Measurements from ENCODE around the gene RGS6. TPM values are rescaled to one million over a fixed set of nuclear protein-coding genes. Genes with fewer than 3 reads are reported as not detected.

The RGS6 gene
- total RNA-seq, 1 experiment from 2014 or later: not detected

GRCh38 chr14:71947947-71948500 is 15.8 kb downstream of the RGS6 start:
- Histone ChIP-seq H2AFZ (ENCODE audit: low read length) (no peak overlapping the region), H3K9me3 (ENCODE audit: low read length) (no peaks in the 10 kb centered on the region), H3K9me2 (replicated peaks; ENCODE audit: low read length) (0 out of 2 replicates have a peak, but pooled peaks cover 4% of the 10 kb centered on the region), H3K27ac (ENCODE audit: low read length) (no peak overlapping the region), H3K36me3 (ENCODE audit: low read depth, low read length) (no peaks in the 10 kb centered on the region), H3K4me3 (ENCODE audit: low read length) (no peak overlapping the region), H3K9ac (ENCODE audit: low read length) (no peak overlapping the region), H3K79me2 (ENCODE audit: low read length) (no peaks in the 10 kb centered on the region), H3K4me2 (ENCODE audit: low read length) (no peak overlapping the region), H3K4me1 (ENCODE audit: insufficient read depth, low read length) (no peaks in the 10 kb centered on the region), H3K27me3 (ENCODE audit: low read length) (peaks cover 35% of the 10 kb centered on the region), H4K20me1 (ENCODE audit: low read length) (no peaks in the 10 kb centered on the region), H3F3A (ENCODE audit: low read length, unreplicated experiment) (no peaks in the 10 kb centered on the region)
- POLR2A ChIA-PET (ENCODE audit: unreplicated experiment): no interaction called here
- no TSS peak for BruUV-seq (replicated peaks)
- TF ChIP-seq EZH2phosphoT487 (IDR thresholded peaks at IDR 0.05; ENCODE audit: borderline replicate concordance, low read length) (no peak), EZH2 (IDR thresholded peaks at IDR 0.05; ENCODE audit: low read length, unreplicated experiment) (no peak), CTCF (conservative IDR thresholded peaks at IDR 0.05; ENCODE audit: low read depth, low read length) (no peak)
- intact Hi-C loops (cut with micrococcal nuclease): no loop called here
- CTCF ChIA-PET: no interaction called here
- no peak for DNase-seq
- no peak for ATAC-seq

GRCh38 chr14:71952381-71953363 is 20.4 kb downstream of the RGS6 start:
- DNase-seq: peak; percentile 8
- no peak for TF ChIP-seq EZH2phosphoT487 (IDR thresholded peaks at IDR 0.05; ENCODE audit: borderline replicate concordance, low read length)
- no peak for TF ChIP-seq EZH2 (IDR thresholded peaks at IDR 0.05; ENCODE audit: low read length, unreplicated experiment)
- TF ChIP-seq CTCF (conservative IDR thresholded peaks at IDR 0.05; ENCODE audit: low read depth, low read length): no peak
- no peaks in the 10 kb centered on the region for H3K36me3 ChIP-seq (ENCODE audit: low read depth, low read length)
- 0 out of 2 replicates have a peak, but pooled peaks cover 5% of the 10 kb centered on the region for H3K9me2 ChIP-seq (replicated peaks; ENCODE audit: low read length)
- H3K4me1 ChIP-seq (ENCODE audit: insufficient read depth, low read length): no peaks in the 10 kb centered on the region
- peaks cover 23% of the 10 kb centered on the region for H3K27me3 ChIP-seq (ENCODE audit: low read length)
- no TSS peak for BruUV-seq (replicated peaks)
- intact Hi-C loops (cut with micrococcal nuclease): no loop called here
- POLR2A ChIA-PET (ENCODE audit: unreplicated experiment): no interaction called here
- no peak overlapping the region for H3K27ac ChIP-seq (ENCODE audit: low read length)
- no peak overlapping the region for H3K4me2 ChIP-seq (ENCODE audit: low read length)
- no peaks in the 10 kb centered on the region for H4K20me1 ChIP-seq (ENCODE audit: low read length)
- H3K9ac ChIP-seq (ENCODE audit: low read length): no peak overlapping the region
- no peak overlapping the region for H3K4me3 ChIP-seq (ENCODE audit: low read length)
- H2AFZ ChIP-seq (ENCODE audit: low read length): no peak overlapping the region
- CTCF ChIA-PET: no interaction called here
- ATAC-seq: no peak
- no peaks in the 10 kb centered on the region for H3F3A ChIP-seq (ENCODE audit: low read length, unreplicated experiment)
- no peaks in the 10 kb centered on the region for H3K9me3 ChIP-seq (ENCODE audit: low read length)
- no peaks in the 10 kb centered on the region for H3K79me2 ChIP-seq (ENCODE audit: low read length)
